ENCODE data around the gene NOP53.
"Not testable (repeated sequence)": the region's sequence is repeated elsewhere in the genome, so short reads cannot be mapped to it uniquely, and the experiment has no call there.

NOP53 gene

GRCh38 chr19:47778954-47779351 lies 33.6 kb downstream of the NOP53 start:
- no peak for DNase-seq

- DNase-seq, result no peak
These were observed 34.3 kb downstream of the NOP53 start for GRCh38 chr19:47779524-47780214.

GRCh38 chr19:47780215-47780551 lies 34.8 kb downstream of the NOP53 start:
- no peak for DNase-seq

DNA sequence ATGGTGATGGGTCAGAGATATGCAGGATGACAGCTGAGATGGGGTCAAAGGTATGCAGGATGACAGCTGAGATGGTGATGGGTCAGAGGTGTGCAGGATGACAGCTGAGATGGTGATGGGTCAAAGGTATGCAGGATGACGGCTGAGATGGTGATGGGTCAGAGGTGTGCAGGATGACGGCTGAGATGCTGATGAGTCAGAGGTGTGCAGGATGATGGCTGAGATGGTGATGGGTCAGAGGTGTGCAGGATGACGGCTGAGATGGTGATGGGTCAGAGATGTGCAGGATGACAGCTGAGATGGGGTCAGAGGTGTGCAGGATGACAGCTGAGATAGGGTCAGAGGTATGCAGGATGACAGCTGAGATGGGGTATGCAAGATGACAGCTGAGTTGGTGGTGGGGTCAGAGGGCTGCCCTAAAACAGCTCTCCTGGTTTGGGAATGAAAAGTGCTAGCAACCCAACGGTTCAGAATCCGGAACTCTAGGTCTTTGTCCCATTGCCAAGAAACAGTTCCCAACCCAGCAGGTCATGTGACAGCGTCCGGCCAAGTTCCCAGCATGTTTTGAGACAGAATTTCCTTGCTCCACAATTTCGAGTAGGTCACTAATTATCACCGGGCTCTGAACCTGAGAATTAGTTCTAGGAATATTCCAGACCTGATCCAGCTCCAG lies 36.4 kb downstream of the NOP53 start:
- DNase-seq, result no peak

DNA sequence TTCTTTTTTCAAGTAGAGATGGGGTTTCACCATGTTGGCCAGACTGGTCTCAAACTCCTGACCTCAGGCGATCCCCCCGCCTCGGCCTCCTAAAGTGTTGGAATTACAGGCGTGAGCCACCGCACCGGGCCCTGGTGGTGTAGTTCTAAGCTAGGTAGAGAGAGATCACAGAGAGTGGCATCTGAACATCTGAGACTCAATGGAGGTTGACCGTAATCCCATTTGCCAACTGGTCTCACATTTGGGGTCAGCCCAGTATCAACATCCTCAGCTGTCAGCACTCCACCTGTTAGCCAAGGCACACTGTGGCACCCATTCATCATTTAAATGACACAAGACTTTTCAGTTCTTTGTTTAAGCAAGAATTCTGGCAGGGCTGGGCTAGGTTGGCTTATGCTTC lies 41.2 kb downstream of the NOP53 start:
- DNase-seq, result no peak

GRCh38 chr19:47787307-47787706 lies 42.0 kb downstream of the NOP53 start:
- DNase-seq, result not testable (repeated sequence)

DNA sequence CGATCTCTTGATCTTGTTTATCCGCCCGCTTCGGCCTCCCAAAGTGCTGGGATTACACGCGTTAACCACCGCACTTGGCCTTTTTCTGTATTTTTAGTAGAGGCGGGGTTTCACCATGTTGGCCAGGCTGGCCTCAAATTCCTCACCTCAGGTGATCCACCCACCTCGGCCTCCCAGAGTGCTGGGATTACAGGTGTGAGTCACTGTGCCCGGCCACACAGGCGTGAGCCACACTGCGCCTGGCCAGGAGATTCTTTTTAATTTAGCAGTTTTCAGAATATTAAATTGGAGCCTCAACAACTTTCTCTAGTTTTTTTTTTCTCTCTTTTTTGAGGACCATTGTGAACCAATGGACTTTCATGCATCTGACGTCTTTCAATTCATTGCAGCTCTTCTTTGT lies 44.5 kb downstream of the NOP53 start:
- DNase-seq, result not testable (repeated sequence)

DNA sequence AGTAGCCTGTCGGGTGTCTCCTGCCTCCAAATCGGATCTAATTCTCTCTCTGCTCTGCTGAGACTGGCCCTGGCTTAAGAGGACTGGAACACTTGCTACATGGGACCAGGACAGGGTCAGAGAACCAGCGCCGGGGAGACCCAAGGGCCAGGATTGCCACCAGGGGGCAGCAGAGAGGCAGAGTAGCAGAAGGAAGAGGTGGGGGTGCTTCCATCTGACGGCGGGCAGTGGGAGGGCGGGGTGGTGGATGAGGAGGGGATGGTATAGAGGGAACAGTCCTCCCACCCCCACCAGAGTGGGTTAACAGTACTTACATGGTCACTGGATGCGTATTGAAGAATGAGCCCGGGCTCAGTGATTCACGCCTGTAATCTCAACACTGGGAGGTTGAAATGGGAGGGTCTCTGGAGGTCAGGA lies 45.1 kb downstream of the NOP53 start:
- DNase-seq, result peak; percentile 58

GRCh38 chr19:47792616-47793015 lies 47.3 kb downstream of the NOP53 start:
- DNase-seq, result no peak

GRCh38 chr19:47794526-47794925 lies 49.2 kb downstream of the NOP53 start:
- no peak for DNase-seq

DNA sequence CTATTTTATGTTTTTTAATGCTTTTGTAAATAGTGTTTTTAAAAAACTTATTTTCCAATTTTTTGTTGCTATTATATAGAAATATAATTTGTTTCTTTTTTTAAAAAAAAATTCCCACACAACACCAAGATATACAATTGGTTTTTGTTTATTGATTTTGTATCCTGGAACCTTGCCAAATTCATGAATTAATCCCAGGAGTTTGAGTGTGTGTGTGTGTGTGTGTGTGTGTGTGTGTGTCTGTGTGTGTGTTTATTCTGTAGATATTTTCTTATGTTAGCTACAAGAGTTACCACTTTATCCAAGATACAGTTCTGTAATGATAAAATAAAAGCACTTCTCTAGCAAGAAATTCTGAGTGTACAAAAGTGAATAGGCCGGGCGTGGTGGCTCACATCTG lies 51.4 kb downstream of the NOP53 start:
- no peak for DNase-seq

- DNase-seq, result no peak
These were observed 52.9 kb downstream of the NOP53 start for GRCh38 chr19:47797996-47798903.

- DNase-seq, result no peak
These were observed 53.5 kb downstream of the NOP53 start for GRCh38 chr19:47798904-47799266.

DNA sequence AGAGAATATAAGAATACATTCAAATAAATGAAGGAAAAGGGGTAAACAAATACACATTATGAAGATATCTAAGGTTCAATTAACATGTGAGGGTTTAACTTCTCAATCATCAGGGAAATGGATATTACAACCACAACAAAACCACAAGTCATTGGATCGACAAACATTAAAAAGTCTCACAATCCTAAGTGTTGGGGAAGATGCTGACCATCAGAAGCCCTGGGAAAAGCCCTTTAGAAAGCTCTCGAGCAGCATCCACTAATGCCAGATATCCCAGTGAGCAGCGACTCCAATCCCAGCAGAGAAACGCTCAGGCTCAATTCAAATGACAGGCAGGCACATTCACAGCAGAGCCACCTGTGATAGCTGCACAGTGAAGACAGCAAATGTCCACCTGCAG lies 55.9 kb downstream of the NOP53 start:
- DNase-seq, result no peak

DNA sequence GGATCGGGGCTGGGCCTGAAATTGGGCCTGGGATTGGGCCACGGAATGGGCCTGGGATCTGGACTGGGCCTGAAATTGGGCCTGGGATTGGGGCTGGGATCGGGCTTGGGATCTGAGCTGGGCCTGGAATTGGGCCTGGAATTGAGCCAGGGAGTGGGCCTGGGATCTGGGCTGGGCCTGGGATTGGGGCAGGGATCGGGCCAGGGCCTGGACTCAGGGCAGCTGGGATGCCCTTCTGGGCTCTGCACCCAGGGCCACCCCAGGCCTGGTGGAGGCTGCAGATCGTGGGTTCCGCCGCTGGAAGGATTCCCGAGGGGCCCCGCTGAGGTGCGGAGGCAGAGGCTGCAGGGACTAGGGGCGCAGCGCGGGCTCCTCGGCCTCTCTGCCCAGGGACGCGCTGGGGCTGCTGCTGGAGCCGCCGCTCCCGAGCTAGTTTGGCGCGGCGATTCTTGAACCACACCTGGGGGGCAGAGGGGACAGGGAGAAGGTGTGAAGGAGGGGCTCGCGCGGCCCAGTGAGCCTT lies 57.2 kb downstream of the NOP53 start:
- DNase-seq, result no peak

DNA sequence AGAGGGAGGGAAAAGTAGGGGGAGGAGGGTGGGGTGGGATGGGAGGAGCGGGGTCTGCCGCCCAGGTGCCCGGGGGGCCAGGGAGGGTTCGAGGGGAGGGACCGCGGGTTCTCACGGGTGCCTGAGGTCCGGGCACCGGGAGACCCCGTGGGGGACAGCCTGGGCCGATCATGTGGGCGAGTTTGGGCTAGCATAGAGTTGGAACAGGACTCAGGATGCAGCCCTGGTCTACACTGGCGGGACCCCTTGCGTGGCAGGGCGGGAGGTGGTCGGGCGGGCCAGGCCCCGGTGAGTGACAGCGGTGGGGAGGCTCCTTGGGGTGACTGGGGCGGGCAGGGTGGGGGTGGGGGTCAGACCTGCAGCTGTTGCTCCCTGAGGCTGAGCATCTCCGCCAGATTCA lies 57.8 kb downstream of the NOP53 start:
- DNase-seq, result not testable (repeated sequence)

DNA sequence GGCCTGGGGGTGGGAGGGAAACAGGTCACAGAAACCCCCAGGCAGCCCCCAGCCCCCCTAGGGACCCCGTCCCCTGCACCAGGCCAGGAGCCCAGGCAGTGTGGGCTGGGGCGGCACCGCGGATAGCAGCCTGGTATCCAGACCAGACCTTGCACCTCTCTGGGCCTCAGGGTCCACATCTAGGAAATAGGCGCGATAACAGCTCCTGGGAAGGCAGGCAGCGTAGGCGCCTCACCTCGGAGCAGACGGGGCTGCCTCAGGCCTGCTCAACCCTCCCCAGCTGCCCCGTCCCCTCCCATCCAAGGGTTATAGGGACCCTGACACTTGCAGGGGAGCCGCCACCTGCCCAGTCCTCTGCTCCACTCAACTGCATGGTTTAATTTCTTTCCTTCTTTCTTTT lies 58.3 kb downstream of the NOP53 start:
- DNase-seq, result not testable (repeated sequence)

- DNase-seq, result not testable (repeated sequence)
These were observed 59.1 kb downstream of the NOP53 start, which contains the start of gene TPRX1 for GRCh38 chr19:47804451-47804850. Gene TPRX1, minus strand, starts transcription at chr19:47804551. Its CDS starts 12 bp downstream, at chr19:47804539.

GRCh38 chr19:47805313-47805712 lies 60.0 kb downstream of the NOP53 start:
- DNase-seq, result no peak

GRCh38 chr19:47806435-47806834 lies 61.1 kb downstream of the NOP53 start:
- DNase-seq, result no peak
